Measurements from ENCODE around the gene ILK. TPM values are rescaled to one million over a fixed set of nuclear protein-coding genes. Genes with fewer than 3 reads are reported as not detected.

Gene ILK
- total RNA-seq, 1 donor from 2014 or later: 209 TPM

GRCh38 chr11:6615046-6615445 is 11.5 kb downstream of the ILK start:
- no peaks in the 10 kb centered on the region for H3K9me3 Mint-ChIP-seq (ENCODE audit: unreplicated experiment)
- H3K4me3 ChIP-seq (ENCODE audit: insufficient read depth, low read depth, low read length): no peak overlapping the region
- H3K36me3 ChIP-seq (ENCODE audit: insufficient read depth, low read length): peaks cover 10% of the 10 kb centered on the region
- no peak overlapping the region for H3K27ac Mint-ChIP-seq (ENCODE audit: unreplicated experiment)
- H3K27me3 ChIP-seq (ENCODE audit: insufficient read depth, low read length): no peaks in the 10 kb centered on the region
- peaks cover 18% of the 10 kb centered on the region for H3K4me1 Mint-ChIP-seq (ENCODE audit: low read depth, unreplicated experiment)
- H3K4me2 ChIP-seq (ENCODE audit: low read length): no peak overlapping the region
- H3K9ac ChIP-seq (ENCODE audit: low read length): no peak overlapping the region
- no peak overlapping the region for H3K4me3 Mint-ChIP-seq (ENCODE audit: unreplicated experiment)
- H3K36me3 Mint-ChIP-seq (ENCODE audit: low read depth, unreplicated experiment): peaks cover 22% of the 10 kb centered on the region
- peaks cover 13% of the 10 kb centered on the region for H4K20me1 ChIP-seq (ENCODE audit: insufficient read depth, low read length)
- H3K27ac ChIP-seq (ENCODE audit: low read depth, low read length): no peak overlapping the region
- FAIRE-seq: no peak
- H3K4me1 ChIP-seq (ENCODE audit: insufficient read depth, low read length): peaks cover 52% of the 10 kb centered on the region
- no peaks in the 10 kb centered on the region for H3K27me3 Mint-ChIP-seq (ENCODE audit: low read depth, unreplicated experiment)
- TF ChIP-seq EZH2 (IDR thresholded peaks at IDR 0.05; ENCODE audit: insufficient read depth, low read length) (no peak), CTCF (IDR thresholded peaks at IDR 0.05; ENCODE audit: insufficient read depth, low read depth, low read length) (no peak)
- DNase-seq (ENCODE audit: low read depth): no peak
- no peaks in the 10 kb centered on the region for H3K9me3 ChIP-seq (ENCODE audit: insufficient read depth, low read depth, low read length)
- no peak overlapping the region for H2AFZ ChIP-seq (ENCODE audit: low read depth, low read length)
- peaks cover 36% of the 10 kb centered on the region for H3K79me2 ChIP-seq (ENCODE audit: insufficient read depth, low read length)

- Mint-ChIP-seq H3K36me3 (ENCODE audit: low read depth, unreplicated experiment) (peaks cover 18% of the 10 kb centered on the region), H3K27me3 (ENCODE audit: low read depth, unreplicated experiment) (no peaks in the 10 kb centered on the region), H3K27ac (ENCODE audit: unreplicated experiment) (peak overlapping the region; percentile 15), H3K9me3 (ENCODE audit: unreplicated experiment) (no peaks in the 10 kb centered on the region), H3K4me1 (ENCODE audit: low read depth, unreplicated experiment) (peaks cover 13% of the 10 kb centered on the region), H3K4me3 (ENCODE audit: unreplicated experiment) (no peak overlapping the region)
- H3K27ac ChIP-seq (ENCODE audit: low read depth, low read length): peak overlapping the region; percentile 22
- H3K9ac ChIP-seq (ENCODE audit: low read length): no peak overlapping the region
- no peak for DNase-seq (ENCODE audit: low read depth)
- H3K27me3 ChIP-seq (ENCODE audit: insufficient read depth, low read length): no peaks in the 10 kb centered on the region
- TF ChIP-seq CTCF (IDR thresholded peaks at IDR 0.05; ENCODE audit: insufficient read depth, low read depth, low read length): no peak
- no peak for TF ChIP-seq EZH2 (IDR thresholded peaks at IDR 0.05; ENCODE audit: insufficient read depth, low read length)
- peaks cover 5% of the 10 kb centered on the region for H4K20me1 ChIP-seq (ENCODE audit: insufficient read depth, low read length)
- no peak overlapping the region for H3K4me3 ChIP-seq (ENCODE audit: insufficient read depth, low read depth, low read length)
- no peak overlapping the region for H2AFZ ChIP-seq (ENCODE audit: low read depth, low read length)
- no peaks in the 10 kb centered on the region for H3K9me3 ChIP-seq (ENCODE audit: insufficient read depth, low read depth, low read length)
- FAIRE-seq: no peak
- H3K36me3 ChIP-seq (ENCODE audit: insufficient read depth, low read length): peaks cover under 1% of the 10 kb centered on the region
- no peak overlapping the region for H3K4me2 ChIP-seq (ENCODE audit: low read length)
- H3K79me2 ChIP-seq (ENCODE audit: insufficient read depth, low read length): peaks cover 26% of the 10 kb centered on the region
- peaks cover 43% of the 10 kb centered on the region for H3K4me1 ChIP-seq (ENCODE audit: insufficient read depth, low read length)
These were observed 12.5 kb downstream of the ILK start for GRCh38 chr11:6615882-6616585.

- Mint-ChIP-seq H3K36me3 (ENCODE audit: low read depth, unreplicated experiment) (peaks cover 13% of the 10 kb centered on the region), H3K27me3 (ENCODE audit: low read depth, unreplicated experiment) (peaks cover 1% of the 10 kb centered on the region), H3K27ac (ENCODE audit: unreplicated experiment) (no peak overlapping the region), H3K9me3 (ENCODE audit: unreplicated experiment) (no peaks in the 10 kb centered on the region), H3K4me1 (ENCODE audit: low read depth, unreplicated experiment) (peaks cover 13% of the 10 kb centered on the region), H3K4me3 (ENCODE audit: unreplicated experiment) (no peak overlapping the region)
- DNase-seq (ENCODE audit: low read depth) (no peak), FAIRE-seq (no peak)
- Histone ChIP-seq H3K79me2 (ENCODE audit: insufficient read depth, low read length) (peaks cover 19% of the 10 kb centered on the region), H3K9ac (ENCODE audit: low read length) (no peak overlapping the region), H3K4me1 (ENCODE audit: insufficient read depth, low read length) (peaks cover 39% of the 10 kb centered on the region), H4K20me1 (ENCODE audit: insufficient read depth, low read length) (no peaks in the 10 kb centered on the region), H3K27me3 (ENCODE audit: insufficient read depth, low read length) (no peaks in the 10 kb centered on the region), H3K36me3 (ENCODE audit: insufficient read depth, low read length) (no peaks in the 10 kb centered on the region), H3K4me3 (ENCODE audit: insufficient read depth, low read depth, low read length) (no peak overlapping the region), H2AFZ (ENCODE audit: low read depth, low read length) (no peak overlapping the region), H3K27ac (ENCODE audit: low read depth, low read length) (peak overlapping the region; percentile 22), H3K4me2 (ENCODE audit: low read length) (peak overlapping the region; percentile 99), H3K9me3 (ENCODE audit: insufficient read depth, low read depth, low read length) (no peaks in the 10 kb centered on the region)
- no peak for TF ChIP-seq CTCF (IDR thresholded peaks at IDR 0.05; ENCODE audit: insufficient read depth, low read depth, low read length)
- no peak for TF ChIP-seq EZH2 (IDR thresholded peaks at IDR 0.05; ENCODE audit: insufficient read depth, low read length)
These were observed 13.1 kb downstream of the ILK start for GRCh38 chr11:6616596-6617250.
